ENCODE results near the gene KLHDC4. TPM values are rescaled to one million over a fixed set of nuclear protein-coding genes. Genes with fewer than 3 reads are reported as not detected.

The KLHDC4 gene
- total and polyA plus RNA-seq, 2 of the 4 experiments (the other 2 are of a cell fraction), result 13.6 to 19.0 TPM

GRCh38 chr16:87725596-87726235 is 40.1 kb downstream of the KLHDC4 start:
- intact Hi-C loops (cut with micrococcal nuclease) (no loop called here), in situ Hi-C loops (cut with MboI; ENCODE audit: low sequenced_read_pairs) (no loop called here), dilution Hi-C loops (cut with HindIII; ENCODE audit: low sequenced_read_pairs, unreplicated experiment) (no loop called here)
- POLR2A ChIA-PET (ENCODE audit: unreplicated experiment), result no interaction called here
- Histone ChIP-seq H3K27ac (ENCODE audit: insufficient read depth, low read length) (no peak overlapping the region), H2AK9ac (replicated peaks; ENCODE audit: low read depth, low read length, poor library complexity) (no peak overlapping the region), H3K9me3 (ENCODE audit: control insufficient read depth, insufficient read depth, low read length) (no peaks in the 10 kb centered on the region), H3K23ac (ENCODE audit: low read depth, low read length) (no peak overlapping the region), H4K91ac (ENCODE audit: insufficient read depth, low read depth, low read length) (no peak overlapping the region), H3K56ac (ENCODE audit: extremely low read depth, insufficient read depth, low read length) (no peak overlapping the region), H2BK15ac (ENCODE audit: low read depth, low read length) (no peak overlapping the region), H3K4me2 (ENCODE audit: low read depth, low read length) (no peak overlapping the region), H2BK20ac (ENCODE audit: low read depth, low read length) (no peak overlapping the region), H3K18ac (ENCODE audit: low read depth, low read length) (no peak overlapping the region), H3K4ac (ENCODE audit: low read depth, low read length) (no peak overlapping the region), H4K8ac (ENCODE audit: low read depth in 2 of 2, low read length in 2 of 2) (no peak overlapping the region), H3K79me1 (ENCODE audit: low read depth in 1 of 2, low read length in 2 of 2) (peaks cover 11 to 33% of the 10 kb centered on the region in 2 experiments; a peak in 3 of 4 replicates), H3K36me3 (ENCODE audit: control insufficient read depth, insufficient read depth, low read length) (peaks cover 14% of the 10 kb centered on the region), H2BK5ac (ENCODE audit: low read depth, low read length, poor library complexity, severe bottlenecking) (no peak overlapping the region), H3K14ac (replicated peaks; ENCODE audit: low read depth, low read length) (no peak overlapping the region), H4K5ac (ENCODE audit: low read depth, low read length) (no peak overlapping the region), H2BK120ac (ENCODE audit: low read depth, low read length) (no peak overlapping the region), H3K4me3 (ENCODE audit: insufficient read depth, low read depth, low read length) (no peak overlapping the region), H2AK5ac (ENCODE audit: low read depth, low read length) (no peak overlapping the region), H3K27me3 (ENCODE audit: control insufficient read depth, insufficient read depth, low read length) (no peaks in the 10 kb centered on the region), H3K9ac (ENCODE audit: low read depth, low read length) (no peak overlapping the region), H3K4me1 (ENCODE audit: control insufficient read depth, insufficient read depth, low read length) (peaks cover 10% of the 10 kb centered on the region; the same call in 1 of the 2 replicates), H4K20me1 (ENCODE audit: insufficient read depth, low read length) (peaks cover 29% of the 10 kb centered on the region), H2AFZ (replicated peaks; ENCODE audit: low read length, poor library complexity) (no peak overlapping the region), H3K9me1 (ENCODE audit: insufficient read depth, low read length) (peaks cover 12% of the 10 kb centered on the region; the same call in 1 of the 2 replicates)
- DNase-seq (peak; percentile 74), ATAC-seq (ENCODE audit: low read depth) (peak; percentile 40; the same call in 1 of the 2 replicates)
- BruUV-seq (replicated peaks), result no TSS peak
- 0 out of 2 replicates have a peak, but pooled peaks have one; percentile 12 for TF ChIP-seq USF2 (IDR thresholded peaks at IDR 0.05; ENCODE audit: low read depth, low read length)
- peak; percentile 88 for TF ChIP-seq BHLHE40 (IDR thresholded peaks at IDR 0.05; ENCODE audit: low read depth, low read length)
- TF ChIP-seq FOS (IDR thresholded peaks at IDR 0.05; ENCODE audit: low read depth, low read length), result no peak
- no peak for TF ChIP-seq SMC3 (IDR thresholded peaks at IDR 0.05; ENCODE audit: low read depth, low read length)
- TF ChIP-seq MXI1 (IDR thresholded peaks at IDR 0.05; ENCODE audit: borderline replicate concordance, low read depth, low read length), result peak; percentile 89
- TF ChIP-seq CHD1 (IDR thresholded peaks at IDR 0.05; ENCODE audit: low read depth, low read length), result no peak
- TF ChIP-seq MAZ (IDR thresholded peaks at IDR 0.05; ENCODE audit: borderline replicate concordance, low read depth, low read length), result no peak
- CTCF ChIA-PET, result no interaction called here
- WGBS, 2 experiments (ENCODE audit: extremely low coverage in 2 of 2, insufficient read length in 1 of 2), result 90% methylated on average over 5 of the region's 28 CpGs; no CpG with 5 or more reads in 1 of the 2 experiments

Measured in IMR-90 (cell line).